PC-3 (cell line): ENCODE results near the gene AUTS2.

ENCODE experiments used
- EZH2 ChIP-seq: fragments of 300-600 bp; sonication (generic); IDR thresholded peaks from one replicate; pipeline ENCODE4 v1.6.1; 2017; ENCODE audit warnings: antibody characterized with exemption, mild to moderate bottlenecking, low read length; ENCODE audit not compliant: unreplicated experiment
- TF ChIP-seq, protein P1 (sequence below): fragments of 300-600 bp; sonication (generic); conservative IDR thresholded peaks from 2 replicates; pipeline ENCODE4 v1.5.1; 2017; ENCODE audit warnings: antibody characterized with exemption, low read depth, mild to moderate bottlenecking, low read length

DNA sequence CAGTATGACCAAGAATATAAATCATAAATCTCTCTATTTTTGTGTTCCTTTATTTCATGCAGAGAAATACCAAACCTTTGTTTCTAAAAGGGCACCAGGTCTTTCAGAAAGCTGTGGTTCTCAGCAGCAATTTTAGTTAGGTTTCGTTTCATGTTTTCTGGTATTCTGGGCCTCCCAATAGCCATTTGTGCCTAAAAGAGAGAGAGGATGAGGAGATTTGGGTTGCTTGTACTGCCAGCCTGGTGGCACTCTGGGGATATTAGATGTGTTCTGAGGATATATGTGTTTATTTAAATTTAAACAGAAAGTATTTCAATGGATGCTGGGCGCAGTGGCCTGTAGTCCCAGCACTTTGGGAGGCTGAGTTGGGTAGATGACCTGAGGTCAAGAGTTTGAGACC, 471.7 kb downstream of the AUTS2 start:
- TF ChIP-seq, protein P1, sequence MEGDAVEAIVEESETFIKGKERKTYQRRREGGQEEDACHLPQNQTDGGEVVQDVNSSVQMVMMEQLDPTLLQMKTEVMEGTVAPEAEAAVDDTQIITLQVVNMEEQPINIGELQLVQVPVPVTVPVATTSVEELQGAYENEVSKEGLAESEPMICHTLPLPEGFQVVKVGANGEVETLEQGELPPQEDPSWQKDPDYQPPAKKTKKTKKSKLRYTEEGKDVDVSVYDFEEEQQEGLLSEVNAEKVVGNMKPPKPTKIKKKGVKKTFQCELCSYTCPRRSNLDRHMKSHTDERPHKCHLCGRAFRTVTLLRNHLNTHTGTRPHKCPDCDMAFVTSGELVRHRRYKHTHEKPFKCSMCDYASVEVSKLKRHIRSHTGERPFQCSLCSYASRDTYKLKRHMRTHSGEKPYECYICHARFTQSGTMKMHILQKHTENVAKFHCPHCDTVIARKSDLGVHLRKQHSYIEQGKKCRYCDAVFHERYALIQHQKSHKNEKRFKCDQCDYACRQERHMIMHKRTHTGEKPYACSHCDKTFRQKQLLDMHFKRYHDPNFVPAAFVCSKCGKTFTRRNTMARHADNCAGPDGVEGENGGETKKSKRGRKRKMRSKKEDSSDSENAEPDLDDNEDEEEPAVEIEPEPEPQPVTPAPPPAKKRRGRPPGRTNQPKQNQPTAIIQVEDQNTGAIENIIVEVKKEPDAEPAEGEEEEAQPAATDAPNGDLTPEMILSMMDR = no peak
- TF ChIP-seq EZH2 = no peak
